OCI-LY7 (cell line): ENCODE measurements around the gene LCA5. TPM values are rescaled to one million over a fixed set of nuclear protein-coding genes. Genes with fewer than 3 reads are reported as not detected.

ENCODE experiments used
- BruUV-seq: library from RNA; stranded (reverse); fragments of 400-500 nt; replicated peaks from 2 replicates; lab custom pipeline; 2021; lab: Mats Ljungman, UMichigan
- CTCF ChIA-PET: fragments of 300-600 bp; sonication (Branson Sonifier 250); formaldehyde crosslinking; loops from one replicate; lab custom pipeline; 2022; ENCODE audit warnings: antibody characterized with exemption; ENCODE audit not compliant: unreplicated experiment; lab: Charles Lee
- POLR2A ChIA-PET: fragments of 300-600 bp; sonication (Branson Sonifier 250); formaldehyde crosslinking; loops from one replicate; lab custom pipeline; 2022; ENCODE audit warnings: antibody characterized with exemption; lab: Charles Lee
- DNase-seq: peaks from one replicate; pipeline ENCODE4 v3.0.0-alpha.2; 2015; ENCODE audit warnings: low spot score
- H2AFZ ChIP-seq: fragments of 200-600 bp; sonication (generic), shearing (Covaris generic); 2 replicates; pipeline ENCODE4 v1.6.1; 2014; ENCODE audit warnings: mild to moderate bottlenecking, antibody characterized with exemption, low read length, moderate library complexity
- H3K27ac ChIP-seq: fragments of 200-600 bp; sonication (generic); 2 replicates; pipeline ENCODE4 v1.5.1; 2014; ENCODE audit warnings: mixed run types, low read depth, mild to moderate bottlenecking, moderate library complexity, low read length, inconsistent platforms; ENCODE audit not compliant: poor library complexity, severe bottlenecking
- H3K36me3 ChIP-seq: fragments of 200-600 bp; sonication (generic); 2 replicates; pipeline ENCODE4 v1.6.1; 2014; ENCODE audit warnings: mild to moderate bottlenecking, antibody characterized with exemption, low read length, moderate library complexity, mixed read lengths; ENCODE audit not compliant: insufficient read depth
- H3K4me1 ChIP-seq: fragments of 200-600 bp; sonication (generic); 2 replicates; pipeline ENCODE4 v1.5.1; 2014; ENCODE audit warnings: mild to moderate bottlenecking, low read length; ENCODE audit not compliant: insufficient read depth, poor library complexity, severe bottlenecking
- H3K4me2 ChIP-seq: fragments of 200-600 bp; sonication (generic); 2 replicates; pipeline ENCODE4 v1.6.1; 2014; ENCODE audit warnings: mild to moderate bottlenecking, low read length
- H3K4me3 ChIP-seq: fragments of 200-600 bp; sonication (generic); 2 replicates; pipeline ENCODE4 v1.5.1; 2014; ENCODE audit warnings: mild to moderate bottlenecking, low read depth, low read length; ENCODE audit not compliant: poor library complexity, severe bottlenecking
- H3K79me2 ChIP-seq: fragments of 200-600 bp; sonication (generic); 2 replicates; pipeline ENCODE4 v1.6.1; 2016; ENCODE audit warnings: low read depth, mild to moderate bottlenecking, low read length, moderate library complexity, mixed read lengths; ENCODE audit not compliant: insufficient read depth
- H3K9me2 ChIP-seq: fragments of 200-600 bp; sonication (generic); 2 replicates; pipeline ENCODE4 v1.6.1; 2016; ENCODE audit warnings: mild to moderate bottlenecking, low read length, mixed read lengths; ENCODE audit not compliant: insufficient read depth
- H3K9me3 ChIP-seq: fragments of 200-600 bp; sonication (generic); 2 replicates; pipeline ENCODE4 v1.6.1; 2014; ENCODE audit warnings: mild to moderate bottlenecking, mixed run types, low read length, mixed read lengths
- H4K20me1 ChIP-seq: fragments of 200-600 bp; sonication (generic); 2 replicates; pipeline ENCODE4 v1.6.1; 2014; ENCODE audit warnings: mild to moderate bottlenecking, antibody characterized with exemption, low read length, moderate library complexity, mixed read lengths; ENCODE audit not compliant: insufficient read depth
- EZH2phosphoT487 ChIP-seq: fragments of 200-600 bp; sonication (generic); IDR thresholded peaks from 2 replicates; pipeline ENCODE4 v1.6.1; 2018; ENCODE audit warnings: low read depth, borderline replicate concordance, mild to moderate bottlenecking, mixed run types, antibody characterized with exemption, low read length, moderate library complexity, mixed read lengths
- intact Hi-C: fragments of 100-400 bp; cut with micrococcal nuclease; formaldehyde crosslinking; loops from one replicate; pipeline ENCODE4 v1.10.0; 2022; ENCODE audit not compliant: unreplicated experiment
- total RNA-seq, 2 experiments: library from RNA; depleted of rRNA in 1 of 2; stranded (reverse); fragments of >200 nt in 1 of 2; shearing (Covaris generic) in 1 of 2; gene quantifications; 2 replicates each; pipeline ENCODE4 v1.2.3, GENCODE V29; 2014 to 2022
- TF ChIP-seq, protein P1 (sequence below): fragments of 200-600 bp; sonication (generic); conservative IDR thresholded peaks from 2 replicates; pipeline ENCODE4 v1.5.1; 2014; ENCODE audit warnings: mild to moderate bottlenecking, antibody characterized with exemption, low read length, moderate library complexity, mixed read lengths

LCA5 gene
- total RNA-seq, 2 experiments from 2014 or later = 1.3 to 2.0 TPM

GRCh38 chr6:79510707-79511106 lies 26.5 kb downstream of the LCA5 start:
- no peaks in the 10 kb centered on the region for H3K4me1 ChIP-seq
- H2AFZ ChIP-seq = no peak overlapping the region
- no peak overlapping the region for H3K4me2 ChIP-seq
- no peak for TF ChIP-seq EZH2phosphoT487
- TF ChIP-seq, protein P1, sequence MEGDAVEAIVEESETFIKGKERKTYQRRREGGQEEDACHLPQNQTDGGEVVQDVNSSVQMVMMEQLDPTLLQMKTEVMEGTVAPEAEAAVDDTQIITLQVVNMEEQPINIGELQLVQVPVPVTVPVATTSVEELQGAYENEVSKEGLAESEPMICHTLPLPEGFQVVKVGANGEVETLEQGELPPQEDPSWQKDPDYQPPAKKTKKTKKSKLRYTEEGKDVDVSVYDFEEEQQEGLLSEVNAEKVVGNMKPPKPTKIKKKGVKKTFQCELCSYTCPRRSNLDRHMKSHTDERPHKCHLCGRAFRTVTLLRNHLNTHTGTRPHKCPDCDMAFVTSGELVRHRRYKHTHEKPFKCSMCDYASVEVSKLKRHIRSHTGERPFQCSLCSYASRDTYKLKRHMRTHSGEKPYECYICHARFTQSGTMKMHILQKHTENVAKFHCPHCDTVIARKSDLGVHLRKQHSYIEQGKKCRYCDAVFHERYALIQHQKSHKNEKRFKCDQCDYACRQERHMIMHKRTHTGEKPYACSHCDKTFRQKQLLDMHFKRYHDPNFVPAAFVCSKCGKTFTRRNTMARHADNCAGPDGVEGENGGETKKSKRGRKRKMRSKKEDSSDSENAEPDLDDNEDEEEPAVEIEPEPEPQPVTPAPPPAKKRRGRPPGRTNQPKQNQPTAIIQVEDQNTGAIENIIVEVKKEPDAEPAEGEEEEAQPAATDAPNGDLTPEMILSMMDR = no peak
- BruUV-seq = no TSS peak
- no peaks in the 10 kb centered on the region for H3K9me2 ChIP-seq
- H3K9me3 ChIP-seq = no peaks in the 10 kb centered on the region
- H3K79me2 ChIP-seq = no peaks in the 10 kb centered on the region
- no peaks in the 10 kb centered on the region for H3K36me3 ChIP-seq
- no peak overlapping the region for H3K4me3 ChIP-seq
- no peak for DNase-seq
- H3K27ac ChIP-seq = no peak overlapping the region
- intact Hi-C loops = no loop called here
- CTCF ChIA-PET = interaction anchor here (0.5 kb wide), 1 partner anchor 172 kb away, joined by 6 read pairs; no protein-coding TSS in a partner anchor
- POLR2A ChIA-PET = no interaction called here
- no peaks in the 10 kb centered on the region for H4K20me1 ChIP-seq

DNA sequence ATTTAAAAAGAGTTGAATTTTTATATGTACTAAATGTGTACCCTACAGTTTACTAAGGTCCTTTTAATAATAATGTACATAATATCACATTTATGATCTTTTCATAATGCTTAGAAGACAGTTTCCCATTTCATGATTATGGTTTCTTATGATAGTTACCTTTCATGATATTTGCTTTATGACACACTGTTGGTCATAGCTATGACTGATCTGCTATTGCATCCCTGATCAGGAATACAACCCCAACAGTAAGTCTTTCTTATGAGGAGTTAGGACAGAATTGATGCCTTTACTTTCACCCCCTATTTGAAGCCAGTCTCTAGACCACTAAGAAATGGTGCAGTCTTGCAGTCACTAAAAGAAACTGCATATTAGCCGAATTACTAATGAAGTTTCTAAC lies 31.0 kb downstream of the LCA5 start:
- H3K9me2 ChIP-seq = no peaks in the 10 kb centered on the region
- H3K79me2 ChIP-seq = no peaks in the 10 kb centered on the region
- ChIA-PET POLR2A (no interaction called here), CTCF (no interaction called here)
- no peak overlapping the region for H3K4me3 ChIP-seq
- H4K20me1 ChIP-seq = no peaks in the 10 kb centered on the region
- H3K36me3 ChIP-seq = no peaks in the 10 kb centered on the region
- no peaks in the 10 kb centered on the region for H3K9me3 ChIP-seq
- no peak overlapping the region for H2AFZ ChIP-seq
- no peak for DNase-seq
- BruUV-seq = no TSS peak
- intact Hi-C loops = no loop called here
- TF ChIP-seq, protein P1 = no peak
- no peak for TF ChIP-seq EZH2phosphoT487
- no peak overlapping the region for H3K27ac ChIP-seq
- no peak overlapping the region for H3K4me2 ChIP-seq
- H3K4me1 ChIP-seq = no peaks in the 10 kb centered on the region

- no peaks in the 10 kb centered on the region for H3K9me3 ChIP-seq
- POLR2A ChIA-PET = no interaction called here
- BruUV-seq = no TSS peak
- no peak overlapping the region for H3K4me3 ChIP-seq
- H3K36me3 ChIP-seq = no peaks in the 10 kb centered on the region
- intact Hi-C loops = no loop called here
- H3K9me2 ChIP-seq = no peaks in the 10 kb centered on the region
- H3K4me2 ChIP-seq = no peak overlapping the region
- CTCF ChIA-PET = no interaction called here
- no peaks in the 10 kb centered on the region for H4K20me1 ChIP-seq
- no peak overlapping the region for H2AFZ ChIP-seq
- no peaks in the 10 kb centered on the region for H3K79me2 ChIP-seq
- TF ChIP-seq, protein P1 = no peak
- TF ChIP-seq EZH2phosphoT487 = no peak
- DNase-seq = no peak
- no peak overlapping the region for H3K27ac ChIP-seq
- H3K4me1 ChIP-seq = no peaks in the 10 kb centered on the region
These were observed 32.9 kb downstream of the LCA5 start for GRCh38 chr6:79504372-79504771.
